DMS79 treated with DMSO at 0.1 percent for 48 hours (cell line): Measurements from ENCODE around the gene ELMO1.

Experiments used
- DNase-seq: peaks from one replicate; lab custom pipeline; 2025; lab: John Stamatoyannopoulos, UW

Gene ELMO1

DNA sequence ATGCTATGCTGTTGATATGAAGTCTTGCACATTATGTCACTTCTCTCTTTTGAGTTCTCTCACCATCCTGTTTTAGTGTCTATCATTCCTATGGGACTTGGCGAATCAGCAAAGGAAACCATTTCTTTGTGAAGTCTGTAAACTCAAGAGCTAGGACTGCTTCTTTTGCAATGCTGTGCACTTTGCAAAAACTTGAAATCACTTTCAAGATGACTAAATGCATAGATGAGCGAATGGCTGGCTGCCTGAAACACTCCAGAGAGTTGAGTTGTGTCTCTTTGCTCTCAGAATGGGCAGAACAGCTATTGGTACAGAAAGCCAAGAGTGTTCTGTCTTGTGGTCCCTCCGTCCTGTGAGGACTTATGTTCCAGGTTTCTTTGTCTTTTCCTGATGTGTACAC lies 18.3 kb upstream of the ELMO1 start:
- DNase-seq, result no peak

DNA sequence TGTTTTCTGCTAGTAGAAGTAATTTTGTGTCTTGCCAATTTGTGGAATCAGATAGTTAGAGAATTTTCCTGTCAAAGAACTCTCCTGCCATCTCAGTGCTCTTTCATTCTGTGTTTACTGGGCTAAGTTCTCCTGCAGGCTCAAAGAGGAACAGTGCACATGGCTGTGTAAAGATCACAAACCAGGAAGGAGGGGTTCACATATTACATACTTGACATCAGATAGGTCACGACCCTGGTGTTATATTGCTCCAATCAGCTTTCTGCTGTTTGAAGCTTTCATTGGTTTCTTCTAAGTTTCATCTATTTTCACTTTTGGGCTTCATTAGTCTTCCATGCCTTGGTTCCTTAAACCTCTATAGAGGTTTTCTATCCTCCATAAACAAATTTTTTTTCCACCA lies 13.5 kb upstream of the ELMO1 start:
- DNase-seq, result no peak

DNA sequence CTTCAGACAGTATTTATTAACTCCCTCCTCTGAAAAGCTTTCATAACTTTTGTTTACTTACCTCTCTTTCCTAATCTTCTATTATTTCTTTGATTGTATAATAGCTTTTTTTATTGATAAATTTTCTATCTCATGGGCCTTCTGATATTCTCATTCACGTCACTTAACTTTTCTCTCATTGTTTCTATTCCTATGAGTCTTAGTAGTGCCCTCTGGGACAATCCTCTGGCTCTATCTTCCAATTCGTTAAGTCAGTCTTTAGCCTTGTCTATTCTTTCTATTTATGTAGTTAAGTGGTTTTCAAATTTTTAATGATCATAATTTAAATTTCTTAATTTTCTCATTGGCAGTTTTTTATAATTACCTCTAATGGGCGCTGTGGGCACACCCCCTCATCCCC lies 6.4 kb upstream of the ELMO1 start:
- no peak for DNase-seq

DNA sequence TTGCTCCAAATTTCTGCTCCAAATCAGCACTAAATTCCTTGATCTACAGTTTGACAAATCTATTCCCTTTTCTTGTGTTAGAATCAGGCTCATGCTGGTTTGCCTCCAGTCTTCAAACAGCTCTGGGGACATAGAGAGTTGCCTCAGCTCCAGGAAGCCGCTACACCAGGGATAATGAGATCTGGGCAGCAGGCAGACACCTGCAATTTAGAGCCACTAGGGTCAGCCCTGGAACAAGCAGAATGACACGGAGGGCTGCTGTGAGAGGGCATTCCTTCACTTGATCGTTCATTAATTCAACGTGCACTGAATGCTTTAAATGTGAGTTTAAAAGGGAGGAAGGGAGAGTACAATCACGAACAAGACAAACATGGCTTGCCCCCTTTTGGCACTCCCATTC lies 3.7 kb upstream of the ELMO1 start:
- DNase-seq, result no peak

DNA sequence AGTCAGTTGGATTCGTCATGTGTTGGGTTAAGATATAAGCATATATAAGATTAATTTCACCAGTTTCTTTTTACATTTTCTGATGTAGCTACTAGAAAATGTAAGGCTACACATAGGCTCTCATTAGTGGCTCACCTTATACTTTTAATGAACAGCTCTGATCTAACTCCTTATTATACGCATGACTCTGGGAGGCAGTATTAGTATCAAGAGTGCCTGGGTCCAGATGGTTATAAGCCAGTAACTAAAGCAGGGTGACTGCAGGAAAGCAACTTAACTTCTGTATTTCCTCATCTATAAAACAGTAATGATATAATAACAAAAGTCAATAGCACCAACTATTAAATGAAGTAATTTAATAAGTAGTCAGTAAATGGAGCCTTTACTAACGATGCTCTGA lies 1.4 kb upstream of the ELMO1 start:
- DNase-seq, result no peak

DNA sequence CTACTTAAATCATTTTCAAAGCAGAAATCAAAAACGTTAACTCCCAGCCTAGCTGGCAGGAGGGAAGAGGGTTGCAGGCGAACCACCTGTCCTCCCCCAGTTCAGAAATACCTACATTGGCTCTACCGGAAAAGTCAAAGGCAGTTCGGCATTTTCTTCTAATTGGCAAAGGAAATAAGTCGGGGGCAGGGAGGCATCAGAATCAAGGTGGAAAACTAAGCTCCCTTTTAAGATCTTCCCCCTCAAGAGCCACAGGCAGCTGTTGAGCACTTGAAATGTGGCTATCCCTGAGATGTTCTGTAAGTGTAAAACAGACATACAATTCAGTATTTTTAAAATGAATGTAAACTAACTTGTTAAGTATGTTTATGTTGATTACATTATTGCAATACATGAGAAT lies 957 bp upstream of the ELMO1 start:
- no peak for DNase-seq

DNA sequence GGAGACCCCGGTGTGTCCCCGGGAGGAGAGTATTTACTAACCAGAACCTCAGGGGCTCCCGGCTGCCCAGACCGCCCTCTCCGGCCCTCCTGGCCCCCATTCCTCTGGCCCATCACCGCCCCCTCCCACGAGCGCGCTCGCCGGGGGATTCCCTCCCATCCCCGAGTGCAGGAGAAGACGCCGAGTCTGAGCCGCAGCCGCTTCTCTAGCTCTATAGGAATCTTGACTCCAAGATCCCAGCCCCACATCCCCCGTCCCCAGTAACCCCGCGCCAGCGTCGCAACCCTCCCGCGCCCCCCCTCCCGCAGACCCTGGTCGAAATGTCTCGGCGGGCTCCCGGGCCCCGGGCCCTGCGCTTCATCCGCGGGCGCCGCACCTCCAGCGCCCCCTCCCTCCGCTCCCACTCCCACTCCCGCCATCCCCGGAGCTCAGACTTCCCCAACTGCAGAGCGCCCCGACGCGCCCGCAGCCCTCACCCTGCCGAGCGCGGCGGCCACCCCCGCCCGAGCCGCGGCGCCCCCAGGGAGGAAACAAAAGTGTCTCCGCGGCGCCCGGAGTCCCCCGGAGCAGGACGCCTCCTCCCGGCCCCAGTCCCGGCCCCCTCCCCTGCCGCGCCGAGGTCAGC lies 541 bp downstream of the ELMO1 start:
- no peak for DNase-seq

DNA sequence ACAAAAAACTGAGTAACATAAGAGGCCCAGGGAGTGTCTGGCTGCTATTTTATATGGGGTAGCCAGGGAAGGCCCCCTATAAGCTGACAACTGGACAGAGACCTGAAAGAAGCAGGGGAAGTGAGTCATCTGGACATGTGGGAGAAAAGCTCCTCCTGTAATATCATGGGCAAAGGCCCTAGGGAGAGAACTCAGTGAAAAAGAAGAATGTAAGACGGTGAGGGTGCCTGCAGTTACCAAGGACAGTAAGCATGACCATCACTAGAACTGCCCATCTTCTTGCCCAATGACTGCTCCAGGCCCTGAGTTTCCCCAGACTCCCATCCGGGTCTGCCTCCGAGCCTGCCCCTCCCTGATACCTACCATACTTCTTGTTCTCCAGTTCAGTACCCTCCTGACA lies 2.3 kb downstream of the ELMO1 start:
- DNase-seq, result no peak

DNA sequence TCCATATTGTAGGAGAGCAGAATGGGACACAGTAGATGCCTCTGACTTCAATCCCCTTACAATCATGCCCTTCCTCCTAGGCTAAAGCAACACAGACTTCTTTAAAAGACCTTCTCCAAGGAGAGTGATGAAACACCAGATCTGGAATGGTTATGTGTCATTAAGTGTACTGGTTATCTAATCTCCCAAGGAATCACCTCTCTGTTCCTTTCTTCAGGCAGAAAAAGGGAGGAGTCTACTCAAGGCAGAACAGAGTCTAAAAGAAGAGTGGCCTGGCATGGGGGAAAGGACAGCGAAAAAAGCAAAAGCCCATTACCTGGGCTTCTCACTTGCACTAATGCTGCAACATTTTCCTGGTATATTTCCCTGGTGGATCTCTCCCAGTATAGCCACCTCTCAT lies 2.9 kb downstream of the ELMO1 start:
- DNase-seq, result no peak

DNA sequence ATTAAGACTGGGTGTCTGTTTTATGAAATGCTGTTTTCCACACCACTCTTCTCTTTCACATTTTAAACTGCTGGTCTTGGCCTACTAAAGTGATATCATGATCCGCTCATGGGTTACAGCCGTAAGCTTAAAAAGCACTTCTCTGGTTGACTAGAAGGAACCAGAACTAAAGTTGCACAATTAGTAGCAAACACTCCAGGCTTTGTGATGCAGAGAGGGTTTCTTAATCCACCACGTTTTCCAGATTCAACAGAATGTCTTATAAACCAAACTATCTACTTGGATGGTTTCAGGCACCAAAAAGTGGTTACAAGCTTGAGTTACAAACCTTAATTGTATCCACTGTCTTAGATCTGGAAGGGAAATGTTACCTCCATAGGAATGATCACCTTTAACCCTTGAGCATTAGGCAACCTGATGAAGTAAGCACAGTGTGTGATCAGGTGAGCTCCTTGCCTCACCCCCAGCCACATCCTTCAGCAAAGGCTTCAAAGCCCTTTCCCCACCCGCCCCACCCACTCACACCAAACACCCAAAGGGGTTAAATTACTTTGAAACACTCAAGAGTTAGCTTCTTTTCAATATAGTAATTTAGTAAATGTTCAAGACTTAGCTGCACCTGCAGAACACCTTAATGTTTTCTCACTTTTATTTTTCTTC lies 3.5 kb downstream of the ELMO1 start:
- DNase-seq, result no peak

DNA sequence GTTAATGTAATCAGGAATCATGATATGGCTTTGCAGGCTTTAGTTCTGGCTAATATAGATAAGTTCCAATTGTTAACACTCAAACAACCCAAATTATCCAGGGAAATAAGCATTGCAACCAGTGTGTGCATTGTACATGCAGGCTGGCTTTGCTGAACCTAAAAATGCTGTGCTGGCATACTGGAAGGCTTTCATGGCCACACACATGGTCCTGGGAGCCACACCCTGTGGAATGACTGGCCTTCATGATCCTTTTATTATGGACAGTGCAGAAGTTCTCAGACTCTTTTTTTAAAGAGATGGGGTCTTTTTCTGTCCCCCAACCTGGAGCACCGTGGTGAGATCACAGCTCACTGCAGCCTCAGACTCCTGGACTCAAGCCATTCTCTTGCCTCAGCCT lies 5.0 kb downstream of the ELMO1 start:
- DNase-seq, result no peak

DNA sequence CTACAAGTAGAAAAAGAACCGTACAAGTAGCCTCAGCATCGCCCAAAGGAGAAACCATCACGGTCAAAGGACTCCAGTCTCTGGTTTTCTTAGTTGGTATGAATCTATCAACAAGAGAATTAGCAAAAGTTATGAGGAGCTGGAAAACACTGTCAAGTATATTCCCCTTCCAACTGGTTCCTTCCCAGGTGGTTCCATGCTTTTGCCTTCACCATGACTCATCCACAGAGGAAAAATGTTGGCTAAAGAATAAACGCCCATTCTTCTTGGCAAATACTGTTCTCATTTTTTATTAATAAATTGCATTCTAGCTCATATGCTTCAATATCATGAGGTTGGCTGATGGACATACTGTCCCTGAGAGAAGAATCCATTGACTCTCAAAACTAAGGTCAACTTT lies 6.4 kb downstream of the ELMO1 start:
- DNase-seq, result no peak

DNA sequence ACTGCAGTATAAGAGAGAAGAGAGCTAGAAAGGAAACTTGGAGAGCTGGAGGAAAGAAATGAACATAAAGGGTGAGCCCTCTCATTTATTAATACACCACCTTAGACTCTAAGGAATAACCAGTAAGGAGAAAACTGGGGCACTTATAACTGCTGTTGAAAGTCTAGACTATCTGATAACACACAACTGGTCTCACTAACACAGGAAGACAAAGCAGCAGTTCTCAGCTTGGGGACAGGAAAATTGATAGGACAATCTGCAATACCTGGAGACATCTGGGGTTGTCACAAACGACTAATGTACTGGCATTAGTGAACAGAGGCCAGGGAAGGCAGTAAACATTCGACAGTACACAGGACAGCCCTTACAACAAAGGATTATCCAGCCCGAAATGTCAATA lies 6.8 kb downstream of the ELMO1 start:
- DNase-seq, result no peak

DNA sequence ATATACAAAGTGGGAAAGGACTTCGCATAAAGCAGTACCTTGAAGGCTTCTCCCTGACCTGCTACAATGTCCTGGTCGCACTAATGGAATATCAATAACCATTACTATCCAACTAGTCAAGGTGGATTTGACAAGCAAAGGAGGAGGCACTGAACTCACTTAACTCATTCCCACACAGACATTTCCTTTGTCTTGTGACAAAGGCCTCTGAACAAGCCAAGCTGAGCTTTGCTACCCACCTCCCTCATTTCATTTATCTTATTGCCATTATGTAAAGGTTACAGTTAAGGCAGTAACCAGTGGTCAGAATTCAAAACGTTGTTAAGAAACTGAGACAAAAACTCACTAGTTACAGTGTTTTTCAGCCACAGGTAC lies 7.3 kb downstream of the ELMO1 start:
- no peak for DNase-seq

DNA sequence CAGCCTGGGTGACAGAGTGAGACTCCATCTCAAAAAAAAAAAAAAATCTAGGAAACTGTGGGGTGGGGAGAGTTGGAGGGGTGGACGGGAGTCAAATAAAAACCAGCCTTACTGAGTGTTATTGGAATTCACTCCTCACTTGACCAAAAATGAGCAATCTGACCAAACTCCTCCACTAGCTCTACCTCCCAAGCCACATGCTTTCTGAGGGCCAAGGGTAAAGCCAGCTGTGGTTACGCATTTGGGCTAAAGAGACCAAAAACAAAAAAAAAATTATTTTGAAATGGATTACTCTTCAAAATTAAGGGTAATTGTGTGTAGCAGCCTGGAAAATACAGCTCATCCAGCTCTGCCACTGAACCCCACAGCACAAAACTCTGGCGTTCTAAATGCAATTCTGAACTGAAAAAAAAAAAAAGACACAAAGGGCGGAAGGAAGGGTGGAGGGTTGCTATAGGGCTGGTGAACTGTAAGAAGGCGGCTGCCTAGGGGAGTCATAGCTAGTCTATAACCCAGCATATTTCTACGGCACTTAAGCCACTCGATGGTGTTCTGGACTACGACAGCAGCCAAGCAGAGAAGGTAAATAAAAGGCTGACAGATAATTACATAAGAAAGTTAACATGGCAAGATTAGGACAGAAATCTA lies 7.8 kb downstream of the ELMO1 start:
- no peak for DNase-seq

DNA sequence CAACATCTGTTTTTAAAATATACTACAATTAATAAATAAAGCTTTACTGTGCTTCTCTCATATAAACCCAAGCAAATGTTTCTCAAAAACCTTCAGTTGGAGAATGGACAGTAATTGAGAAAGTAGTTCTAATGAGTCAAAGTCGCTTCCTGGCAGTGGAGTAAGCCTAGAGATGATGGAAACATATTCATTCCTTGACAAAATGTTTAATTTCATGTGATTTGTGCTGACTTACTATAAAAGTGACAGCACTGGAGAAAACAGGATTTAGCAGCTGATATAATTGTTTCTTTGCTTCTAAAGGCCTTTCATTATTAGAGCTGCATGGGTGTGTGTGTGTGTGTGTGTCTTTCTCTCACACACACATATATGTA lies 9.0 kb downstream of the ELMO1 start:
- no peak for DNase-seq

DNA sequence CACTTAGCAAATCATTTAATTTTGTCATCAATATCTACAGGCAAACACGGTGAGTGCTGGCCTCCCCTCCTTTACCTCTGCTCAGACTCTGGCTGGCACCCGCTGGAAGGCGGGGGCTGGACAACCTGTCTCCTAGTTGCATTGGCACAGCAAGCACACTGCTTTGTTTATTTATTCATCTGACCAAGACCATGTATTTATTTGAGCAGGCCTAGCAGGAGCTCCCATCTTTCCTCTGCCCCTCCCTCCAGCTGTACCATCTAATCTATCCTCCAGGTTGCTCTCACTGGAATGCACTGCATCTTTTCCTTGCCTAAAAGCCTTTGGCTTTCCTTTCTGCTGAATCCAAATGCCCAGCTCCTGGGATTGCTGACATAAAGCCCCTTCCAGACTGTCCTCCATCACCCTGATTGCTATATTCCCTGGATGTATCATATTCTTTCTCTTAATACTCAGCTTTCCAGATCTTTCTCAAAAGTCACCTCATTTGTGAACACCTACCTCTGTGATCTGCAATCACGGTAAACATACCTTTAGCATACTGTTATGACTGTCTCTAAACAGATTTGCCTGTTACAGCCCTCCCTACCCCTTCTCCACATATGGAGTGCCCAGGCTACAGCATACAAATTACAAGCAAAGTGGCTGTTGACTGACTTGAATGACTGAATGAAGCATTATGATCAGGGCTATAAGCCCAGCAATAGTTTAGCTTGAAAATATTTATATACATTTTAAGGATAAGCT lies 9.6 kb downstream of the ELMO1 start:
- DNase-seq, result no peak

DNA sequence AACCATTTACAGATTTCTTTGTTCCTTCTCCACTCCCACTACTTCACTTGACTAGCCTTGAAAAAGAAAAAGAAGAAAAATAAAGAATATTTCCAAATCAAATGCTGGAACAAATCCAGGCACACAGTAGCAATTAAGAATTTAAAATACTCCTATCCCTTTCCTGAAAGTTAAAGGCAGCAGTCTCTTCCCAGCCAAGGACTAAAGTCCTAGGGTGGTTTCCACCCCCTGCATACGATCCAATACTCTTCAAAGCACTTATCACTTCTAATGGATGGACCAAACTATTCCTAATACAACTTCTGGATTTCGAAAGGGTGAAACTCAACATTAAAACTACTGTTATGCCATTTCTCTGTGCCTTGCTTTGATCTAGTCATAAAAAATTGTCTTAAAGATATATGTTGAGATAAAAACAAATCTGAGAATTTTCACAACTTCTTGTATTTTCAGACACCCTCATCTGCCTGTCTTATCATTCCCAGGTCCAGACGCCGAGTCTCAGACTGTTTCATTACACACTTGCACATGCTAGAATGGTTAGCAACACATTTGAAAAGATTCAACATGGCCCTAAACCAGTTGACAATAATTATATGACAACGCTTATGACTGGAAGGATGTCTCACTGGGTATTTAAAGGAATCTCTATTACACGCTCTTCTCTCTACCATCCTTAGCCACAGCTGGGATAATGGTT lies 13.4 kb downstream of the ELMO1 start:
- DNase-seq, result no peak

DNA sequence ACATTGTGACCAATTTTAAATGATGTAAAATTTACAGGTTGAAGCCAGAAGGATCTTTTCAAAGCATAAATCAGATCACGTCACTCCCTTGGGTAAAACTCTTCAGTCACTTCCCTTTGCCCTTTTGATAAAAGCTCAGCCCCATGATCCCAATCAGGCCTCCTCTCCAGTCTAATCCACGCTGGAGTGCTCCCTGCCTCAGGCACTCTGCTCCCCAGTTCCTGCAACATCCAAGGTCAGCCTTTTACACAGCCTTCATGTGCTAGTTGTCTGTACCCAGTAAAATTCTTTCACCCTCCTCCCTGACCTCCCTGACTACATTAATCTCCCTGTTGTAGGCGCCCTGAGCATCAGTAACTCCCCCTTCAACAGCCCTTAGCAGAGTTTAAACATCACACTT lies 14.1 kb downstream of the ELMO1 start:
- no peak for DNase-seq

DNA sequence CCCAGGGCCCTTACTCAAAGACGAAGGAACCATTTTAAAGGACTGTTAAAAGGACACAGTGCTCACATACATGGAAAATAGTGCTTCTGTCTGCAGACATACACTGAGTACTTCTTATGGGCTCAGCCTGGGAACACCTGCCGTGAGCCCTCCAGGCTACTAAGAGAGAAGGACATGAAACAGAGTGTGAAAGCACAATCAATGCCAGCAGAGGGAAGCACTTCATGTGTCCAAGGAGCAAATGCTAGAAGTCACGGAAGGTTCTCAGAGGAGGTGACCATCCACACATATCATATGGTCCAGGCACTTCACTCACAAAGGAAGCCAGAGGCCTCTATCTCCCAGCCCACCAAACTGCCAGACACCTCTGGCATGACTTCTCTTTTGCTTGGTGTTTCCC lies 15.5 kb downstream of the ELMO1 start:
- no peak for DNase-seq

DNA sequence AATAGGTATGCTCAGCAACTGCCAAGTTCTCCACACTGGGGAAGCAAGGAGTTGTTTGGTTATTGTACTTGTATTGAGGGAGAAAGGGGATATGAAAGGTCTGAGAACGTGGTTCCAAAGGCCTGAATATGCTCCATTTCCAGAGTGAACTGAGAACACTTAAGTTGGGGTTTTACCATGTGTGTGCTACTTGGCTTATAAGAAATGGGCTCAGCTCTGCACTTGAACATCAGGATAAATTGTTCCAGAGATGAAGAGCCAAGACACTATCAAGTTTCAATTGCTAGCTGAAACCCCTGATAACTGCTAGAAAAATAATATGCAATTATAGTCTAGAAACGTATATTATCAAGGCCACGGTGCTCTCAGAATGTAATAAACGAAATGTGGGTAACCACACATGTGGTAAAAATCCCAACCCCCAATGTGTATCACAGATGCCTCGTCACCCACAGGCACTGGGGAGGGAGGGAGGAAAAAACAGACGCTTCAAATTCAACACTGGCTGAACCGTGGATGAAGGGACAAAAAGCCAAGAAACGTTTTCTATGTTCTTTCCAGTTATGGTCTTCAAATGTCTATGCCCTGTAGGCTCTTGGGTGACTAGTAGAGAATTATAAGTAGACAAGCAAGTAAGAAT lies 16.3 kb downstream of the ELMO1 start:
- no peak for DNase-seq

DNA sequence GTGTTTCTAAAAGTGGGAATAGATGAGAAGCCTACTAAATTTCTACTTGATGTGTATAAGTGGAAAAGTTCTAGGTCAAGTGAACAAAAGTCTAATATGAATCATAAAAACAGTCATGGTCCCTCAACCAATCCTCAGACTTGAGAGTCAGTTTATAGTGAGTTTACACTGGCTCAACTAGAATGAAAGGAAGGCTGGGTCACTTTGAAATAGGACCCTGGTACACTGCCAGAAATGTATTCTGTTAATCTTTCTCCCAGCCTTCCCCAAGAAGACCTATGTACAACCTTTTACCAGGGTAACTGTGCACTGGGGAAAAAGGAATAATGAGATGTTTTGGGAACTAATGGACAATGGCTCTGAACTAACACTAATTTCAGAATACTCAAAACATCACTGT lies 17.3 kb downstream of the ELMO1 start:
- no peak for DNase-seq
